Esophagus (tissue), 2 donors: ENCODE measurements around the gene TMEM60. TPM values are rescaled to one million over a fixed set of nuclear protein-coding genes. Genes with fewer than 3 reads are reported as not detected.

Source experiments
- H3K27ac ChIP-seq, 2 donors: one replicate each; pipeline ENCODE4 v1.5.1; 2013; ENCODE audit warnings: low read depth in 2 of 2, mild to moderate bottlenecking in 2 of 2, inconsistent platforms in 1 of 2, low read length in 1 of 2, moderate library complexity in 1 of 2
- H3K27me3 ChIP-seq, 2 donors: one replicate each; pipeline ENCODE4 v1.6.1; 2013; ENCODE audit warnings: low read length in 2 of 2, control low read depth in 1 of 2, mild to moderate bottlenecking in 1 of 2; ENCODE audit not compliant: insufficient read depth in 2 of 2, control insufficient read depth in 1 of 2
- H3K36me3 ChIP-seq, 2 donors: one replicate each; pipeline ENCODE4 v1.6.1; 2013; ENCODE audit warnings: low read length in 1 of 2; ENCODE audit not compliant: control insufficient read depth in 2 of 2, insufficient read depth in 2 of 2
- H3K4me1 ChIP-seq, 2 donors: one replicate each; pipeline ENCODE4 v1.6.1; 2013; ENCODE audit warnings: low read length in 1 of 2; ENCODE audit not compliant: control insufficient read depth in 2 of 2, insufficient read depth in 2 of 2
- H3K4me3 ChIP-seq, 2 donors: one replicate each; pipeline ENCODE4 v1.5.1; 2013; ENCODE audit warnings: low read length in 2 of 2, mild to moderate bottlenecking in 2 of 2, low read depth in 1 of 2, moderate library complexity in 1 of 2
- H3K9me3 ChIP-seq, 2 donors: one replicate each; pipeline ENCODE4 v1.6.1; 2013; ENCODE audit warnings: mild to moderate bottlenecking in 2 of 2, low read depth in 1 of 2, low read length in 1 of 2, moderate library complexity in 1 of 2; ENCODE audit not compliant: control insufficient read depth in 2 of 2, insufficient read depth in 1 of 2
- WGBS, 2 donors: extraction: QIAGEN DNeasy Blood & Tissue Kit; methylation state at CpG; one replicate each; pipeline ENCODE4 v1.1.7; 2013; 5-methylcytosine and 5-hydroxymethylcytosine counted together
- polyA plus RNA-seq, 2 donors: library from polyadenylated mRNA; stranded (reverse); fragments of 200-250 nt; gene quantifications; one replicate each; pipeline ENCODE4 v1.2.3, GENCODE V29; 2013
- donor health status: healthy with polysubstance abuse.
- donor health status: Bipolar disorder and iron deficiency.

The TMEM60 gene
- polyA plus RNA-seq, 2 donors = 13.5 to 14.8 TPM

GRCh38 chr7:77819021-77819420, 20.8 kb upstream of the TMEM60 start:
- Histone ChIP-seq H3K27me3 (no peaks in the 10 kb centered on the region), H3K4me3 (no peak overlapping the region), H3K27ac (no peak overlapping the region), H3K9me3 (peaks cover 0 to 15% of the 10 kb centered on the region in 2 donors), H3K4me1 (no peaks in the 10 kb centered on the region), H3K36me3 (no peaks in the 10 kb centered on the region)

GRCh38 chr7:77813180-77813579, 14.9 kb upstream of the TMEM60 start:
- Histone ChIP-seq H3K4me1 (no peaks in the 10 kb centered on the region), H3K4me3 (no peak overlapping the region), H3K9me3 (no peaks in the 10 kb centered on the region), H3K27ac (no peak overlapping the region), H3K36me3 (no peaks in the 10 kb centered on the region), H3K27me3 (no peaks in the 10 kb centered on the region)
- WGBS, 2 donors = 87 to 94% methylated on average over 2 of the region's 2 CpGs

GRCh38 chr7:77812290-77812685, 14.1 kb upstream of the TMEM60 start:
- Histone ChIP-seq H3K36me3 (no peaks in the 10 kb centered on the region), H3K4me1 (no peaks in the 10 kb centered on the region), H3K27me3 (no peaks in the 10 kb centered on the region), H3K9me3 (no peaks in the 10 kb centered on the region), H3K4me3 (no peak overlapping the region), H3K27ac (no peak overlapping the region)
- WGBS, 2 donors = 83% methylated on average over 1 of the region's 1 CpG; no CpG with 5 or more reads in 1 of the 2 donors

- H3K4me1 ChIP-seq = no peaks in the 10 kb centered on the region
- 94% methylated on average over 2 of the region's 2 CpGs for WGBS, 2 donors
- H3K4me3 ChIP-seq = no peak overlapping the region
- no peaks in the 10 kb centered on the region for H3K9me3 ChIP-seq
- no peak overlapping the region for H3K27ac ChIP-seq
- H3K36me3 ChIP-seq = no peaks in the 10 kb centered on the region
- H3K27me3 ChIP-seq = no peaks in the 10 kb centered on the region
Measured at GRCh38 chr7:77811516-77812289, 13.5 kb upstream of the TMEM60 start.

GRCh38 chr7:77808517-77808916, 10.3 kb upstream of the TMEM60 start:
- no peaks in the 10 kb centered on the region for H3K36me3 ChIP-seq
- no peak overlapping the region for H3K4me3 ChIP-seq
- H3K27ac ChIP-seq = no peak overlapping the region
- no peaks in the 10 kb centered on the region for H3K27me3 ChIP-seq
- no peaks in the 10 kb centered on the region for H3K4me1 ChIP-seq
- WGBS, 2 donors = 89 to 95% methylated on average over 1 of the region's 1 CpG
- no peaks in the 10 kb centered on the region for H3K9me3 ChIP-seq

GRCh38 chr7:77806425-77806824, 8.2 kb upstream of the TMEM60 start:
- 93 to 97% methylated on average over 2 of the region's 2 CpGs for WGBS, 2 donors
- H3K4me1 ChIP-seq = no peaks in the 10 kb centered on the region
- H3K27ac ChIP-seq = no peak overlapping the region

GRCh38 chr7:77802557-77803405, 4.5 kb upstream of the TMEM60 start:
- Histone ChIP-seq H3K36me3 (no peaks in the 10 kb centered on the region), H3K9me3 (no peaks in the 10 kb centered on the region), H3K27me3 (no peaks in the 10 kb centered on the region), H3K4me3 (no peak overlapping the region), H3K27ac (no peak overlapping the region), H3K4me1 (no peaks in the 10 kb centered on the region)
- 67 to 76% methylated on average over 2 of the region's 2 CpGs for WGBS, 2 donors

More at GRCh38 chr7:77806425-77806824, 8.2 kb upstream of the TMEM60 start:
- H3K27me3 ChIP-seq = no peaks in the 10 kb centered on the region
- H3K9me3 ChIP-seq = no peaks in the 10 kb centered on the region
- no peaks in the 10 kb centered on the region for H3K36me3 ChIP-seq
- H3K4me3 ChIP-seq = no peak overlapping the region

GRCh38 chr7:77800730-77801129, 2.5 kb upstream of the TMEM60 start:
- no peaks in the 10 kb centered on the region for H3K36me3 ChIP-seq
- WGBS, 2 donors = 83 to 84% methylated on average over 2 of the region's 2 CpGs
- no peak overlapping the region for H3K4me3 ChIP-seq
- H3K27ac ChIP-seq = no peak overlapping the region
- H3K27me3 ChIP-seq = no peaks in the 10 kb centered on the region
- no peaks in the 10 kb centered on the region for H3K4me1 ChIP-seq
- no peaks in the 10 kb centered on the region for H3K9me3 ChIP-seq

GRCh38 chr7:77800158-77800557, 1.9 kb upstream of the TMEM60 start:
- Histone ChIP-seq H3K27me3 (no peaks in the 10 kb centered on the region), H3K27ac (no peak overlapping the region), H3K36me3 (no peaks in the 10 kb centered on the region), H3K4me1 (no peaks in the 10 kb centered on the region), H3K9me3 (no peaks in the 10 kb centered on the region), H3K4me3 (peak overlapping the region in 1 of 2 donors; percentile 97)
- WGBS, 2 donors = 47 to 55% methylated on average over 4 of the region's 4 CpGs
